HepG2 (cell line): Measurements from ENCODE around the gene INO80B. TPM values are rescaled to one million over a fixed set of nuclear protein-coding genes. Genes with fewer than 3 reads are reported as not detected.

ENCODE experiments used
- CHD4 ChIP-seq: fragments of 200-600 bp; sonication (generic); IDR thresholded peaks from 2 replicates; pipeline ENCODE4 v1.7.0; 2017; ENCODE audit warnings: mild to moderate bottlenecking, low read length, borderline replicate concordance
- CREB3 ChIP-seq: sonication (generic); formaldehyde crosslinking; IDR thresholded peaks from 2 replicates; pipeline ENCODE4 v1.5.0; 2020; ENCODE audit warnings: missing genetic modification reagents
- DDIT3 ChIP-seq: sonication (generic); formaldehyde crosslinking; IDR thresholded peaks from 2 replicates; pipeline ENCODE4 v1.4.0; 2020; ENCODE audit warnings: mild to moderate bottlenecking, missing genetic modification reagents
- E2F5 ChIP-seq: sonication (generic); formaldehyde crosslinking; conservative IDR thresholded peaks from 2 replicates; pipeline ENCODE4 v1.4.0; 2020; ENCODE audit warnings: missing genetic modification reagents
- FOXJ3 ChIP-seq: sonication (generic); formaldehyde crosslinking; IDR thresholded peaks from 2 replicates; pipeline ENCODE4 v1.4.0; 2020; ENCODE audit warnings: missing genetic modification reagents, mild to moderate bottlenecking, borderline replicate concordance
- HMG20B ChIP-seq: conservative IDR thresholded peaks from 2 replicates; pipeline ENCODE4 v1.6.1; 2016; ENCODE audit warnings: missing genetic modification reagents, missing compliant biosample characterization
- KLF13 ChIP-seq: sonication (generic); formaldehyde crosslinking; IDR thresholded peaks from 2 replicates; pipeline ENCODE4 v1.4.0; 2020; ENCODE audit warnings: mild to moderate bottlenecking, missing genetic modification reagents
- MAFF ChIP-seq: IDR thresholded peaks from 2 replicates; pipeline ENCODE4 v1.6.1; 2011; ENCODE audit warnings: low read depth, low read length, improper control_type of control experiment
- PRDM10 ChIP-seq: sonication (generic); formaldehyde crosslinking; IDR thresholded peaks from 2 replicates; pipeline ENCODE4 v1.4.0; 2020; ENCODE audit warnings: low read depth, missing genetic modification reagents
- REL ChIP-seq: sonication (generic); formaldehyde crosslinking; conservative IDR thresholded peaks from 2 replicates; pipeline ENCODE4 v1.8.0; 2022; ENCODE audit warnings: mild to moderate bottlenecking, missing genetic modification reagents, moderate library complexity
- SNAPC2 ChIP-seq: sonication (generic); formaldehyde crosslinking; IDR thresholded peaks from 2 replicates; pipeline ENCODE4 v1.8.1; 2022; ENCODE audit warnings: mild to moderate bottlenecking, missing genetic modification reagents
- SOX13 ChIP-seq, 3 experiments: fragments of 450-650 bp in 1 of 3; sonication (generic) in 1 of 3; formaldehyde crosslinking in 1 of 3; IDR thresholded peaks in 2 of 3; conservative IDR thresholded peaks in 1 of 3; 2 replicates each; pipeline versions ENCODE4 v1.5.0 to v1.6.1; 2016 to 2020; ENCODE audit warnings: antibody characterized with exemption in 1 of 3, mild to moderate bottlenecking in 1 of 3, missing compliant biosample characterization in 1 of 3, missing genetic modification reagents in 1 of 3, moderate library complexity in 1 of 3
- SP5 ChIP-seq: IDR thresholded peaks from 2 replicates; pipeline ENCODE4 v1.6.1; 2016; ENCODE audit warnings: low read depth, borderline replicate concordance
- TFDP1 ChIP-seq: IDR thresholded peaks from 2 replicates; pipeline ENCODE4 v1.6.1; 2016; ENCODE audit warnings: missing compliant biosample characterization, missing genetic modification reagents, borderline replicate concordance
- ZFAT ChIP-seq: sonication (generic); formaldehyde crosslinking; conservative IDR thresholded peaks from 2 replicates; pipeline ENCODE4 v1.8.1; 2023; ENCODE audit warnings: missing genetic modification reagents, inconsistent platforms
- ZNF562 ChIP-seq: sonication (generic); formaldehyde crosslinking; IDR thresholded peaks from 2 replicates; pipeline ENCODE4 v1.8.0; 2022; ENCODE audit warnings: missing genetic modification reagents, borderline replicate concordance
- ZSCAN29 ChIP-seq: sonication (generic); formaldehyde crosslinking; conservative IDR thresholded peaks from 2 replicates; pipeline ENCODE4 v1.4.0; 2020; ENCODE audit warnings: mild to moderate bottlenecking, missing genetic modification reagents
- ZUFSP ChIP-seq: sonication (generic); formaldehyde crosslinking; IDR thresholded peaks from 2 replicates; pipeline ENCODE4 v1.9.0; 2021; ENCODE audit warnings: missing genetic modification reagents, mild to moderate bottlenecking, borderline replicate concordance
- polyA plus RNA-seq, 8 experiments: library from polyadenylated mRNA; depleted of rRNA in 3 of 8; stranded (reverse) in 7 of 8; unstranded in 1 of 8; fragments of >200 nt; fragmentation: Illumina TruSeq in 4 of 8; extraction: Trizol in 4 of 8; gene quantifications; 2 replicates each; pipeline versions ENCODE4 v1.2.1 to v1.2.3, GENCODE V29; 2011 to 2016; ENCODE audit warnings: low read depth in 4 of 8, missing spikeins in 1 of 8, mixed read lengths in 1 of 8; ENCODE audit not compliant: insufficient read depth in 1 of 8
- total RNA-seq, 5 experiments: library from RNA; depleted of rRNA; stranded (reverse); fragments of >200 nt; fragmentation: Illumina TruSeq; extraction: Trizol; gene quantifications; 2 replicates each; pipeline ENCODE4 v1.2.3, GENCODE V29; 2016; ENCODE audit warnings: low read depth in 1 of 5

Gene INO80B
- total and polyA plus RNA-seq, 2 of the 13 experiments (the other 11 are each of a cell fraction or from before 2014, with no cell fraction given): 6.2 to 14.5 TPM

- no peak for TF ChIP-seq ZUFSP (CRISPR knock-in tag)
- peak; percentile 44; the same call in 1 of the 2 replicates for TF ChIP-seq CHD4
- no peak for TF ChIP-seq KLF13 (CRISPR knock-in tag)
- 0 out of 2 replicates have a peak, but pooled peaks have one; percentile 47 for TF ChIP-seq FOXJ3
- no peak for TF ChIP-seq DDIT3 (CRISPR knock-in tag)
- TF ChIP-seq E2F5 (CRISPR knock-in tag): 0 out of 2 replicates have a peak, but pooled peaks have one; percentile 21
- TF ChIP-seq ZNF562 (CRISPR knock-in tag): no peak
- TF ChIP-seq SOX13 (IDR thresholded peaks at IDR 0.05): peak; percentile 5; the same call in 1 of the 2 replicates
- TF ChIP-seq SOX13 (CRISPR knock-in tag; conservative IDR thresholded peaks at IDR 0.05 in 1 of 2, IDR thresholded peaks at IDR 0.05 in 1 of 2): peak in 1 of 2 experiments; percentile 64; a peak in 2 of 4 replicates
- no peak for TF ChIP-seq SNAPC2 (CRISPR knock-in tag)
- peak; percentile 79 for TF ChIP-seq TFDP1 (CRISPR knock-in tag)
- TF ChIP-seq CREB3 (CRISPR knock-in tag): 0 out of 2 replicates have a peak, but pooled peaks have one; percentile 28
- peak; percentile 89 for TF ChIP-seq PRDM10
- TF ChIP-seq ZSCAN29 (CRISPR knock-in tag): 0 out of 2 replicates have a peak, but pooled peaks have one; percentile 64
- TF ChIP-seq HMG20B (CRISPR knock-in tag): peak; percentile 59
- TF ChIP-seq REL: peak; percentile 90
- peak; percentile 23; the same call in 1 of the 2 replicates for TF ChIP-seq SP5
- TF ChIP-seq ZFAT: no peak
- no peak for TF ChIP-seq MAFF
Observed at GRCh38 chr2:74507145-74507925, 52.4 kb downstream of the INO80B start, which contains the start of gene PCGF1 (continued).
